HepG2 (cell line): ENCODE results near the gene RNASE12. TPM values are rescaled to one million over a fixed set of nuclear protein-coding genes. Genes with fewer than 3 reads are reported as not detected.
A peak's percentile ranks its signal among the peaks of the same experiment; 100 is the strongest.

Experiments
- FLYWCH1 ChIP-seq: sonication (generic); formaldehyde crosslinking; IDR thresholded peaks from 2 replicates; pipeline ENCODE4 v1.8.1; 2023; ENCODE audit warnings: mild to moderate bottlenecking, missing genetic modification reagents
- MTF2 ChIP-seq: sonication (generic); formaldehyde crosslinking; IDR thresholded peaks from 2 replicates; pipeline ENCODE4 v1.5.0; 2020; ENCODE audit warnings: missing genetic modification reagents, borderline replicate concordance
- MXD4 ChIP-seq: IDR thresholded peaks from 2 replicates; pipeline ENCODE4 v1.6.1; 2016; ENCODE audit warnings: mild to moderate bottlenecking, missing biosample characterization, missing genetic modification reagents
- NCOR1 ChIP-seq: fragments of 200-600 bp; sonication (generic); IDR thresholded peaks from 2 replicates; pipeline ENCODE4 v1.7.0; 2017; ENCODE audit warnings: antibody characterized with exemption, low read length, borderline replicate concordance
- NONO ChIP-seq, 2 experiments: fragments of 450-650 bp in 1 of 2; sonication (generic) in 1 of 2; formaldehyde crosslinking in 1 of 2; IDR thresholded peaks in 1 of 2; conservative IDR thresholded peaks in 1 of 2; 2 replicates each; pipeline versions ENCODE4 v1.6.1 to v1.8.0; 2017 to 2022; ENCODE audit warnings: mild to moderate bottlenecking in 1 of 2, missing genetic modification reagents in 1 of 2, moderate library complexity in 1 of 2
- PTBP1 ChIP-seq: fragments of 200-400 bp; formaldehyde crosslinking; IDR thresholded peaks from 2 replicates; pipeline ENCODE4 v1.6.1; 2018; ENCODE audit warnings: low read length, low read depth; ENCODE audit not compliant: poor library complexity, severe bottlenecking
- RFX3 ChIP-seq: IDR thresholded peaks from 2 replicates; pipeline ENCODE4 v1.6.1; 2016; ENCODE audit warnings: missing biosample characterization, missing genetic modification reagents
- SMYD3 ChIP-seq: sonication (generic); formaldehyde crosslinking; IDR thresholded peaks from 2 replicates; pipeline ENCODE4 v1.8.1; 2023; ENCODE audit warnings: mild to moderate bottlenecking, missing genetic modification reagents
- SOX6 ChIP-seq, 2 experiments: fragments of 450-650 bp in 1 of 2; sonication (generic) in 1 of 2; formaldehyde crosslinking in 1 of 2; IDR thresholded peaks; 2 replicates each; pipeline versions ENCODE4 v1.4.0 to v1.6.1; 2017 to 2020; ENCODE audit warnings: antibody characterized with exemption in 1 of 2, mild to moderate bottlenecking in 1 of 2, missing genetic modification reagents in 1 of 2
- SRF ChIP-seq: IDR thresholded peaks from 2 replicates; pipeline ENCODE4 v1.6.1; 2011; ENCODE audit warnings: mild to moderate bottlenecking, low read depth, low read length, moderate library complexity
- XBP1 ChIP-seq: sonication (generic); formaldehyde crosslinking; IDR thresholded peaks from 2 replicates; pipeline ENCODE4 v1.5.0; 2020; ENCODE audit warnings: missing genetic modification reagents
- ZNF333 ChIP-seq: sonication (generic); formaldehyde crosslinking; IDR thresholded peaks from 2 replicates; pipeline ENCODE4 v1.4.0; 2020; ENCODE audit warnings: mild to moderate bottlenecking, missing genetic modification reagents, borderline replicate concordance
- ZNF607 ChIP-seq: sonication (generic); formaldehyde crosslinking; IDR thresholded peaks from 2 replicates; pipeline ENCODE4 v1.5.1; 2020; ENCODE audit warnings: missing genetic modification reagents, mild to moderate bottlenecking, borderline replicate concordance
- ZNF782 ChIP-seq: sonication (generic); formaldehyde crosslinking; IDR thresholded peaks from 2 replicates; pipeline ENCODE4 v1.4.0; 2020; ENCODE audit warnings: missing genetic modification reagents, mild to moderate bottlenecking, borderline replicate concordance
- polyA plus RNA-seq, 8 experiments: library from polyadenylated mRNA; depleted of rRNA in 3 of 8; stranded (reverse) in 7 of 8; unstranded in 1 of 8; fragments of >200 nt; fragmentation: Illumina TruSeq in 4 of 8; extraction: Trizol in 4 of 8; gene quantifications; 2 replicates each; pipeline versions ENCODE4 v1.2.1 to v1.2.3, GENCODE V29; 2011 to 2016; ENCODE audit warnings: low read depth in 4 of 8, missing spikeins in 1 of 8, mixed read lengths in 1 of 8; ENCODE audit not compliant: insufficient read depth in 1 of 8
- total RNA-seq, 5 experiments: library from RNA; depleted of rRNA; stranded (reverse); fragments of >200 nt; fragmentation: Illumina TruSeq; extraction: Trizol; gene quantifications; 2 replicates each; pipeline ENCODE4 v1.2.3, GENCODE V29; 2016; ENCODE audit warnings: low read depth in 1 of 5
- TF ChIP-seq, protein P1 (sequence below): IDR thresholded peaks from 2 replicates; pipeline ENCODE4 v1.6.1; 2016; ENCODE audit warnings: low read depth
- TF ChIP-seq, protein P2 (sequence below): sonication (generic); formaldehyde crosslinking; IDR thresholded peaks from 2 replicates; pipeline ENCODE4 v1.8.0; 2022; ENCODE audit warnings: mild to moderate bottlenecking, missing genetic modification reagents, moderate library complexity
- TF ChIP-seq, protein P3 (sequence below): IDR thresholded peaks from 2 replicates; pipeline ENCODE4 v1.6.1; 2016; ENCODE audit warnings: low read depth, borderline replicate concordance
- TF ChIP-seq, protein P4 (sequence below): sonication (generic); formaldehyde crosslinking; conservative IDR thresholded peaks from 2 replicates; pipeline ENCODE4 v1.4.0; 2020; ENCODE audit warnings: missing genetic modification reagents

Gene RNASE12
- total and polyA plus RNA-seq, 2 of the 13 experiments (the other 11 are each of a cell fraction or from before 2014, with no cell fraction given) = not detected

DNA sequence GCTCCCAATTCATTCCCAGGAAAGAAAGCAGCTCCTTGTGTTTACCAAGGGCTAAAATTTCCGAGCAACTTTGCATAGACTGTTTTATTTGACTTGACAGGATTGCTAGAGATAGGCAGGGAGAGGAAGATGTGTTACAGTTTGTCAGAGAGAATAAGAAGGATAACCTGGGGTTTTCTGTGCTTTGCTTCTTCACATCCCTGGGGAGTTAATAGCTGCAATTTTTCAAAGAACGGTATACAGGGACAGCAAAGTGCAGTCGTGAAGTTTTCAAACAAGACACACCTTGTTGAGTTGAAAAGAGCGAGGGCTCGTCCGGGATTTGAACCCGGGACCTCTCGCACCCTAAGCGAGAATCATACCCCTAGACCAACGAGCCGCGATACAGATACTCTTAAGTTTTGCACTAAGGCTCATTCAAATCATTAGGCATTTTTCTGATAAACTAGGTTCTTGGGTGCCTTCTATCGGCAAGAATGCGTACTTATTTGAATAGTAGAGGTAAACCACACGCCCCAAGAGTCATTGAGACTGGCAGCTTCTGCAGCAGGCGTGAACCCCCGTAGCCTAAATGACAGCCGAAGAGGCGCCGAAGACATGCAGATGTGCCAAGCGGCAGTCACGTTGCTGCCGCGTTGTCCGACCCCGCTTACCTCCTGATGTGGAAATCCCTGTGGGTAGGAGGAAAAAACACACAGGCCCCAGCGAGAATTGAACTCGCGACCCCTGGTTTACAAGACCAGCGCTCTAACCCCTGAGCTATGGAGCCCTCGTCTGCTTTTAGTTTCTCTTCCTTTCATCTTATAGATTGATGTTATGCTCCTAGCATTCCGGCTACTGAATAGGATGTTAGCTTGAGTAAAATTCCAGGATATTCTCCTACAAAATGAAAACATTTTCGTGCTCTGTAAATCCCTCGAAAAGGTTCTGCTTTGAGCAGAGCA is 22.2 kb upstream of the RNASE12 start (continued):
- TF ChIP-seq, protein P1, sequence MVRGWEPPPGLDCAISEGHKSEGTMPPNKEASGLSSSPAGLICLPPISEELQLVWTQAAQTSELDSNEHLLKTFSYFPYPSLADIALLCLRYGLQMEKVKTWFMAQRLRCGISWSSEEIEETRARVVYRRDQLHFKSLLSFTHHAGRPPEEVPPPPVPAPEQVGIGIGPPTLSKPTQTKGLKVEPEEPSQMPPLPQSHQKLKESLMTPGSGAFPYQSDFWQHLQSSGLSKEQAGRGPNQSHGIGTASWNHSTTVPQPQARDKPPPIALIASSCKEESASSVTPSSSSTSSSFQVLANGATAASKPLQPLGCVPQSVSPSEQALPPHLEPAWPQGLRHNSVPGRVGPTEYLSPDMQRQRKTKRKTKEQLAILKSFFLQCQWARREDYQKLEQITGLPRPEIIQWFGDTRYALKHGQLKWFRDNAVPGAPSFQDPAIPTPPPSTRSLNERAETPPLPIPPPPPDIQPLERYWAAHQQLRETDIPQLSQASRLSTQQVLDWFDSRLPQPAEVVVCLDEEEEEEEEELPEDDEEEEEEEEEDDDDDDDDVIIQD (CRISPR knock-in tag) = 0 out of 2 replicates have a peak, but pooled peaks have one; percentile 10
- TF ChIP-seq NONO (IDR thresholded peaks at IDR 0.05) = no peak
- TF ChIP-seq NONO (CRISPR knock-in tag; conservative IDR thresholded peaks at IDR 0.05) = peak; percentile 93
- TF ChIP-seq PTBP1 = no peak
- no peak for TF ChIP-seq ZNF782 (CRISPR knock-in tag)
- peak; percentile 96 for TF ChIP-seq ZNF607 (CRISPR knock-in tag)
- no peak for TF ChIP-seq ZNF333 (CRISPR knock-in tag)
- no peak for TF ChIP-seq MTF2 (CRISPR knock-in tag)
- TF ChIP-seq, protein P2, sequence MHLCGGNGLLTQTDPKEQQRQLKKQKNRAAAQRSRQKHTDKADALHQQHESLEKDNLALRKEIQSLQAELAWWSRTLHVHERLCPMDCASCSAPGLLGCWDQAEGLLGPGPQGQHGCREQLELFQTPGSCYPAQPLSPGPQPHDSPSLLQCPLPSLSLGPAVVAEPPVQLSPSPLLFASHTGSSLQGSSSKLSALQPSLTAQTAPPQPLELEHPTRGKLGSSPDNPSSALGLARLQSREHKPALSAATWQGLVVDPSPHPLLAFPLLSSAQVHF (CRISPR knock-in tag) = peak; percentile 94
- no peak for TF ChIP-seq FLYWCH1 (CRISPR knock-in tag)
- peak; percentile 82; the same call in 1 of the 2 replicates for TF ChIP-seq NCOR1
- 0 out of 2 replicates have a peak, but pooled peaks have one; percentile 50 for TF ChIP-seq XBP1 (CRISPR knock-in tag)
- TF ChIP-seq RFX3 (CRISPR knock-in tag) = no peak
- TF ChIP-seq MXD4 (CRISPR knock-in tag) = peak; percentile 82
- no peak for TF ChIP-seq SRF
- TF ChIP-seq, protein P3, sequence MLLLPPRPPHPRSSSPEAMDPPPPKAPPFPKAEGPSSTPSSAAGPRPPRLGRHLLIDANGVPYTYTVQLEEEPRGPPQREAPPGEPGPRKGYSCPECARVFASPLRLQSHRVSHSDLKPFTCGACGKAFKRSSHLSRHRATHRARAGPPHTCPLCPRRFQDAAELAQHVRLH = peak; percentile 80
- TF ChIP-seq, protein P4, sequence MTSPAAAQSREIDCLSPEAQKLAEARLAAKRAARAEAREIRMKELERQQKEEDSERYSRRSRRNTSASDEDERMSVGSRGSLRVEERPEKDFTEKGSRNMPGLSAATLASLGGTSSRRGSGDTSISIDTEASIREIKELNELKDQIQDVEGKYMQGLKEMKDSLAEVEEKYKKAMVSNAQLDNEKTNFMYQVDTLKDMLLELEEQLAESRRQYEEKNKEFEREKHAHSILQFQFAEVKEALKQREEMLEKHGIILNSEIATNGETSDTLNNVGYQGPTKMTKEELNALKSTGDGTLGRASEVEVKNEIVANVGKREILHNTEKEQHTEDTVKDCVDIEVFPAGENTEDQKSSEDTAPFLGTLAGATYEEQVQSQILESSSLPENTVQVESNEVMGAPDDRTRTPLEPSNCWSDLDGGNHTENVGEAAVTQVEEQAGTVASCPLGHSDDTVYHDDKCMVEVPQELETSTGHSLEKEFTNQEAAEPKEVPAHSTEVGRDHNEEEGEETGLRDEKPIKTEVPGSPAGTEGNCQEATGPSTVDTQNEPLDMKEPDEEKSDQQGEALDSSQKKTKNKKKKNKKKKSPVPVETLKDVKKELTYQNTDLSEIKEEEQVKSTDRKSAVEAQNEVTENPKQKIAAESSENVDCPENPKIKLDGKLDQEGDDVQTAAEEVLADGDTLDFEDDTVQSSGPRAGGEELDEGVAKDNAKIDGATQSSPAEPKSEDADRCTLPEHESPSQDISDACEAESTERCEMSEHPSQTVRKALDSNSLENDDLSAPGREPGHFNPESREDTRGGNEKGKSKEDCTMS (CRISPR knock-in tag) = no peak
- TF ChIP-seq SOX6 (IDR thresholded peaks at IDR 0.05) = no peak
- TF ChIP-seq SOX6 (CRISPR knock-in tag; IDR thresholded peaks at IDR 0.05) = peak; percentile 87
- peak; percentile 98; the same call in 1 of the 2 replicates for TF ChIP-seq SMYD3 (CRISPR knock-in tag)
